Keratinocyte (primary cell): ENCODE results near the gene PFKM. TPM values are rescaled to one million over a fixed set of nuclear protein-coding genes. Genes with fewer than 3 reads are reported as not detected.

Experiments used
- DNase-seq: peaks from one replicate; pipeline ENCODE4 v3.0.0-alpha.2; 2011; ENCODE audit warnings: low read depth, missing footprints, low spot score
- FAIRE-seq: peaks from 2 replicates; lab custom pipeline; 2011; peaks lifted over from hg19 to GRCh38; lab: Jason Lieb, UNC
- H2AFZ ChIP-seq: 2 replicates; pipeline ENCODE4 v1.6.0; 2012; ENCODE audit warnings: low read length, control low read depth, inconsistent platforms; ENCODE audit not compliant: control insufficient read depth
- H3K27ac ChIP-seq: 2 replicates; pipeline ENCODE4 v1.5.1; 2011; ENCODE audit warnings: low read length; ENCODE audit not compliant: control insufficient read depth, insufficient read depth
- H3K27me3 ChIP-seq: 3 replicates; pipeline ENCODE4 v1.6.0; 2011; ENCODE audit warnings: low read length; ENCODE audit not compliant: control insufficient read depth, insufficient read depth; ENCODE audit errors: extremely low read depth
- H3K36me3 ChIP-seq, 2 experiments: 2 replicates in 1 of 2; 3 replicates in 1 of 2; pipeline ENCODE4 v1.5.1; 2011; ENCODE audit warnings: low read length in 2 of 2, mild to moderate bottlenecking in 1 of 2; ENCODE audit not compliant: control insufficient read depth in 2 of 2, insufficient read depth in 2 of 2; ENCODE audit errors: extremely low read depth in 1 of 2
- H3K4me1 ChIP-seq: 3 replicates; pipeline ENCODE4 v1.5.1; 2011; ENCODE audit warnings: low read length; ENCODE audit not compliant: control insufficient read depth, insufficient read depth; ENCODE audit errors: extremely low read depth
- H3K4me2 ChIP-seq: 3 replicates; pipeline ENCODE4 v1.6.0; 2011; ENCODE audit warnings: low read depth, low read length; ENCODE audit not compliant: control insufficient read depth, insufficient read depth; ENCODE audit errors: extremely low read depth
- H3K4me3 ChIP-seq, 3 experiments: fragments of 200-600 bp in 1 of 3; sonication (generic) in 1 of 3; 2 replicates in 2 of 3; 3 replicates in 1 of 3; pipeline ENCODE4 v1.5.1; 2011 to 2016; ENCODE audit warnings: low read length in 3 of 3, mild to moderate bottlenecking in 3 of 3, control low read depth in 2 of 3, inconsistent platforms in 1 of 3, low read depth in 1 of 3, mixed read lengths in 1 of 3, mixed run types in 1 of 3, moderate library complexity in 1 of 3; ENCODE audit not compliant: control insufficient read depth in 2 of 3, insufficient read depth in 2 of 3; ENCODE audit errors: extremely low read depth in 1 of 3
- H3K79me2 ChIP-seq: 2 replicates; pipeline ENCODE4 v1.6.0; 2012; ENCODE audit warnings: low read length; ENCODE audit not compliant: control insufficient read depth, insufficient read depth
- H3K9ac ChIP-seq: 3 replicates; pipeline ENCODE4 v1.6.0; 2011; ENCODE audit warnings: low read length; ENCODE audit not compliant: control insufficient read depth, insufficient read depth; ENCODE audit errors: extremely low read depth
- H3K9me1 ChIP-seq: 3 replicates; pipeline ENCODE4 v1.6.0; 2011; ENCODE audit warnings: low read length; ENCODE audit not compliant: control insufficient read depth, insufficient read depth; ENCODE audit errors: extremely low read depth
- H3K9me3 ChIP-seq: 2 replicates; pipeline ENCODE4 v1.5.1; 2012; ENCODE audit warnings: low read depth, low read length; ENCODE audit not compliant: control insufficient read depth
- H4K20me1 ChIP-seq: 3 replicates; pipeline ENCODE4 v1.6.0; 2011; ENCODE audit warnings: low read length; ENCODE audit not compliant: control insufficient read depth, insufficient read depth; ENCODE audit errors: extremely low read depth
- EZH2 ChIP-seq: IDR thresholded peaks from one replicate; pipeline ENCODE4 v1.6.1; 2012; ENCODE audit warnings: inconsistent platforms, mild to moderate bottlenecking, low read length, moderate library complexity
- dilution Hi-C: fragments of 300-500 bp; cut with MboI; formaldehyde crosslinking; loops from one replicate; pipeline ENCODE4 v1.7.0; 2020; ENCODE audit warnings: low sequenced_read_pairs; ENCODE audit not compliant: extremely low pct_ligation_motif_present
- polyA plus RNA-seq, 5 experiments: library from polyadenylated mRNA; depleted of rRNA in 3 of 5; stranded (reverse) in 3 of 5; stranded (forward) in 1 of 5; unstranded in 1 of 5; fragments of >200 nt; gene quantifications; 1 replicate in 1 of 5; 2 replicates in 3 of 5; 3 replicates in 1 of 5; pipeline versions ENCODE4 v1.2.1 to v1.2.3, GENCODE V29; 2011 to 2012; ENCODE audit warnings: missing spikeins in 2 of 5, low read depth in 1 of 5, low replicate concordance in 1 of 5
- TF ChIP-seq, protein P1 (sequence below), 3 experiments: IDR thresholded peaks in 1 of 3; conservative IDR thresholded peaks in 1 of 3; optimal IDR thresholded peaks in 1 of 3; 2 replicates in 2 of 3; 3 replicates in 1 of 3; pipeline versions ENCODE3 to v1.5.1; 2011; ENCODE audit warnings: low read length in 3 of 3, mild to moderate bottlenecking in 3 of 3, moderate library complexity in 2 of 3, control low read depth in 1 of 3, inconsistent platforms in 1 of 3; ENCODE audit not compliant: insufficient read depth in 2 of 3; ENCODE audit errors: extremely low read depth in 1 of 3

The PFKM gene
- polyA plus RNA-seq, 1 donor (not counting 4 experiments of a cell fraction or from before 2014, with no cell fraction given), result 67.9 TPM

- DNase-seq (no peak), FAIRE-seq (no peak)
- peaks cover 56% of the 10 kb centered on the region for H3K27me3 ChIP-seq
- H3K79me2 ChIP-seq, result no peaks in the 10 kb centered on the region
- H3K9me3 ChIP-seq, result no peaks in the 10 kb centered on the region
- H3K36me3 ChIP-seq, result no peaks in the 10 kb centered on the region
- H3K4me3 ChIP-seq, result peak within 1 kb of the TSS; percentile 55 to 78 (median 64)
- peak within 1 kb of the TSS; percentile 74 for H3K4me2 ChIP-seq
- dilution Hi-C loops, result no loop called here
- H2AFZ ChIP-seq, result peak within 1 kb of the TSS; percentile 90
- H3K27ac ChIP-seq, result no peak within 1 kb of the TSS
- H3K9ac ChIP-seq, result peak within 1 kb of the TSS; percentile 9
- H4K20me1 ChIP-seq, result no peaks in the 10 kb centered on the region
- H3K4me1 ChIP-seq, result peaks cover 14% of the 10 kb centered on the region
- H3K9me1 ChIP-seq, result no peaks in the 10 kb centered on the region
- TF ChIP-seq EZH2, result no peak
- TF ChIP-seq, protein P1, sequence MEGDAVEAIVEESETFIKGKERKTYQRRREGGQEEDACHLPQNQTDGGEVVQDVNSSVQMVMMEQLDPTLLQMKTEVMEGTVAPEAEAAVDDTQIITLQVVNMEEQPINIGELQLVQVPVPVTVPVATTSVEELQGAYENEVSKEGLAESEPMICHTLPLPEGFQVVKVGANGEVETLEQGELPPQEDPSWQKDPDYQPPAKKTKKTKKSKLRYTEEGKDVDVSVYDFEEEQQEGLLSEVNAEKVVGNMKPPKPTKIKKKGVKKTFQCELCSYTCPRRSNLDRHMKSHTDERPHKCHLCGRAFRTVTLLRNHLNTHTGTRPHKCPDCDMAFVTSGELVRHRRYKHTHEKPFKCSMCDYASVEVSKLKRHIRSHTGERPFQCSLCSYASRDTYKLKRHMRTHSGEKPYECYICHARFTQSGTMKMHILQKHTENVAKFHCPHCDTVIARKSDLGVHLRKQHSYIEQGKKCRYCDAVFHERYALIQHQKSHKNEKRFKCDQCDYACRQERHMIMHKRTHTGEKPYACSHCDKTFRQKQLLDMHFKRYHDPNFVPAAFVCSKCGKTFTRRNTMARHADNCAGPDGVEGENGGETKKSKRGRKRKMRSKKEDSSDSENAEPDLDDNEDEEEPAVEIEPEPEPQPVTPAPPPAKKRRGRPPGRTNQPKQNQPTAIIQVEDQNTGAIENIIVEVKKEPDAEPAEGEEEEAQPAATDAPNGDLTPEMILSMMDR (optimal IDR thresholded peaks at IDR 0.05 in 1 of 3, IDR thresholded peaks at IDR 0.05 in 1 of 3, conservative IDR thresholded peaks at IDR 0.05 in 1 of 3; ENCODE audit: extremely low read depth in 1 of 3, insufficient read depth in 2 of 3, low read length in 3 of 3), result peak; percentile 12 to 63 (median 54)
These were observed 64.1 kb downstream of the PFKM start, which contains the start of gene CCDC184 for GRCh38 chr12:48183091-48183875. TSS of gene CCDC184 (plus strand) at chr12:48183644. CDS start at chr12:48184123, 479 bp downstream.

DNA sequence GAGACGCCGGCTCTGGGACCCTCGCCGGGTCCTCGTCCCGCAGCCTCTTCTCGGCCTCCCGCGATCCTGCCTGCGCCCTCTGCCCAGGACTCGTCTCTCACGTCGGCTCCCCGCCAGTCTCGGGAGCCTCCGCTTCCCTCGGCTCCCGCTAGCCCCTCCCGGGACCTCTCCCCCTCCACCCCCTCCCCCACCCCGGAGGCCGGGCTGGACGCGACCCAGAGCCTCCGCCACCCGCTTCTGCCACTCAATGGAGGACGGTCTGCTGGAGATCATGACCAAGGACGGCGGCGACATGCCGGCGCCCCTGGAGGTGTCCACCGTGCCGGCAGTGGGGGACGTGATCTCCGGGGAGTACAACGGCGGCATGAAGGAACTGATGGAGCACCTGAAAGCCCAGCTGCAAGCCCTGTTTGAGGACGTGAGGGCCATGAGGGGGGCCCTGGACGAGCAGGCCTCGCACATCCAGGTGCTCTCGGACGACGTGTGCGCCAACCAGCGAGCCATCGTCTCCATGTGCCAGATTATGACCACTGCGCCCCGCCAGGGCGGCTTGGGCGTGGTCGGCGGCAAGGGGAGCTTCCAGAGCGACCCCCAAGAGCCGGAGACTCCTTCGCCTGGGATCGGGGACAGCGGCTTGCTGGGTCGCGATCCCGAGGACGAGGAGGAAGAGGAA is 64.8 kb downstream of the PFKM start:
- H3K27me3 ChIP-seq, result peaks cover 56% of the 10 kb centered on the region
- H3K9ac ChIP-seq, result no peak overlapping the region
- no peaks in the 10 kb centered on the region for H3K36me3 ChIP-seq
- H3K9me3 ChIP-seq, result no peaks in the 10 kb centered on the region
- peak overlapping the region; percentile 90 for H2AFZ ChIP-seq
- H3K79me2 ChIP-seq, result no peaks in the 10 kb centered on the region
- DNase-seq (no peak), FAIRE-seq (no peak)
- dilution Hi-C loops, result no loop called here
- peak overlapping the region; percentile 55 to 78 (median 64) for H3K4me3 ChIP-seq
- peaks cover 14% of the 10 kb centered on the region for H3K4me1 ChIP-seq
- TF ChIP-seq, protein P1 (optimal IDR thresholded peaks at IDR 0.05 in 1 of 3, IDR thresholded peaks at IDR 0.05 in 1 of 3, conservative IDR thresholded peaks at IDR 0.05 in 1 of 3; ENCODE audit: extremely low read depth in 1 of 3, insufficient read depth in 2 of 3, low read length in 3 of 3), result no peak
- TF ChIP-seq EZH2, result no peak
- H3K9me1 ChIP-seq, result no peaks in the 10 kb centered on the region
- H3K4me2 ChIP-seq, result peak overlapping the region; percentile 74
- no peaks in the 10 kb centered on the region for H4K20me1 ChIP-seq
- H3K27ac ChIP-seq, result no peak overlapping the region
